Sigmoid colon (tissue), 7 donors: Measurements from ENCODE around the gene IER5. TPM values are rescaled to one million over a fixed set of nuclear protein-coding genes. Genes with fewer than 3 reads are reported as not detected.
"Not testable (repeated sequence)": the region's sequence is repeated elsewhere in the genome, so short reads cannot be mapped to it uniquely, and the experiment has no call there.

Experiments
- DNase-seq: peaks from one replicate; pipeline ENCODE4 v3.0.0-alpha.2; 2019
- H3K27ac ChIP-seq, 4 donors: fragments of 200-600 bp; sonication (generic); one replicate each; pipeline ENCODE4 v1.5.1; 2016 to 2019; ENCODE audit warnings: mild to moderate bottlenecking in 1 of 4
- H3K27me3 ChIP-seq, 3 donors: fragments of 200-600 bp; sonication (generic); one replicate each; pipeline ENCODE4 v1.5.1; 2019; ENCODE audit warnings: mild to moderate bottlenecking in 1 of 3
- H3K36me3 ChIP-seq, 4 donors: fragments of 200-600 bp; sonication (generic); one replicate each; pipeline ENCODE4 v1.5.1; 2016 to 2019
- H3K4me1 ChIP-seq, 4 donors: fragments of 200-600 bp; sonication (generic); one replicate each; pipeline ENCODE4 v1.5.1; 2017 to 2019
- H3K4me3 ChIP-seq, 4 donors: fragments of 200-600 bp; sonication (generic); one replicate each; pipeline ENCODE4 v1.5.1; 2017 to 2019; ENCODE audit warnings: mild to moderate bottlenecking in 2 of 4, moderate library complexity in 1 of 4
- H3K9me3 ChIP-seq, 4 donors: fragments of 200-600 bp in 3 of 4; sonication (generic) in 3 of 4; one replicate each; pipeline versions ENCODE4 v1.5.1 to v1.6.1; 2013 to 2019
- EP300 ChIP-seq, 4 donors: sonication (generic); formaldehyde crosslinking; IDR thresholded peaks; one replicate each; pipeline ENCODE4 v1.6.1; 2017; ENCODE audit warnings: antibody characterized with exemption in 4 of 4
- POLR2A ChIP-seq, 2 donors: fragments of 450-650 bp; IDR thresholded peaks; one replicate each; pipeline ENCODE4 v1.6.1; 2016; ENCODE audit warnings: antibody characterized with exemption in 2 of 2, mild to moderate bottlenecking in 2 of 2, moderate library complexity in 2 of 2
- POLR2AphosphoS5 ChIP-seq, 4 donors: sonication (generic); formaldehyde crosslinking; IDR thresholded peaks; one replicate each; pipeline ENCODE4 v1.6.1; 2017; ENCODE audit warnings: antibody characterized with exemption in 4 of 4
- WGBS, 2 donors: extraction: QIAGEN DNeasy Blood & Tissue Kit; methylation state at CpG; one replicate each; pipeline ENCODE4 v1.1.7; 2013; 5-methylcytosine and 5-hydroxymethylcytosine counted together
- intact Hi-C: fragments of 100-400 bp; cut with DNase I; formaldehyde crosslinking; loops from one replicate; pipeline ENCODE4 v1.15.1; 2023
- polyA plus RNA-seq, 3 donors: library from polyadenylated mRNA; stranded (reverse); fragments of 200-250 nt; gene quantifications; one replicate each; pipeline ENCODE4 v1.2.3, GENCODE V29; 2013
- total RNA-seq, 4 donors: library from RNA; depleted of rRNA; stranded (reverse); fragments of >200 nt; gene quantifications; one replicate each; pipeline ENCODE4 v1.1.0, GENCODE V29; 2016
- TF ChIP-seq, protein P1 (sequence below), 4 experiments: fragments of 450-650 bp in 3 of 4; fragments of 200-600 bp in 1 of 4; IDR thresholded peaks; one replicate each; pipeline ENCODE4 v1.5.1; 2016 to 2019; ENCODE audit warnings: antibody characterized with exemption in 4 of 4, mild to moderate bottlenecking in 3 of 4, moderate library complexity in 2 of 4
- donor health status: healthy with polysubstance abuse.
- donor health status: Bipolar disorder and iron deficiency.
- donor health status: healthy.

Gene IER5
- total RNA-seq (10 to 100 TPM in 1 of 4 donors, 1 to 10 TPM in 3; 7.7 to 11.5 (median 8.5) TPM), polyA plus RNA-seq (10 to 100 TPM in 2 of 3 donors, 1 to 10 TPM in 1; 9.6 to 11.7 (median 10.9) TPM)

DNA sequence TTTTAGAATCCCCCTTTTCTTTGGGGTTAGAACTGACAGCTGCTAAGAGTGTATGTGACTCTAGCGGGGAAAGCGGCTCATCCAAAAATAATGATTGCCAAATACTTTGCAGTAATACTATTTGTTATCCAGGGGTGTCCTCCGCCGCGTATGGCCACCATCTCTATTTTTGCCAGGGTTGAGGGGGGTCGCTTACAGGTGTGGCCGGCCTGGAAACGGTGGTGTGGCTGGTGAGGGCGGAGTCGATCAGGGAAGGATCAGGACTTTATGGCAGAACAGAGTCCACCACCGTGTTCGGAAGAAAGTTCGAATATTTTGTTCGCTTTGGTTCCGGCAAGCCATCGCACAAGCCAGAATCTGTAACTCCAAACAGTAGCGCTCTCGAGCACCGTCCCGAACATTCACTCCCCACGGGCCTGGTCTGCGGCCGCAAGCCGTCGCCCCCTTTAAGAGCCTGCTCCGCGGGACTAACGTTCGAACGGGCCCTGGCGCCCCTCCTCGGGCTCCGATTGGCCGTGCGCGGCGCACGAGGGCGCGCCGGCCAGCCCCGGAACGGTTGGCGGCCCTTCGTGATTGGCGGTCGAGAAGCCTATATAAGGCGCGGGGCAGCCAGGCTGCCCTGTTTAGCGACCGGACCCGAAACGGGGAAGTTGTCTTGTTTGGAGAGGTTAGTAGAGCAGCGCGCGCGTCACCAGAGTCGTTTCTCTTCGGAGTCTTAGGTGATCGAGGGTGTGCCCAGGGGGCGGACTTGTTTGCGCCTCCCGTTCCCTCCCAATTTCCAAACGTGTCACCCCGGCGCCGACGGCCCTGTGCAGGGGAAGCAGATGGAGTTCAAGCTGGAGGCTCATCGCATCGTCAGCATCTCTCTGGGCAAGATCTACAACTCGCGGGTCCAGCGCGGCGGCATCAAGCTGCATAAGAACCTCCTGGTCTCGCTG lies at the start of gene IER5:
TSS of gene IER5 (plus strand) at position 622 of the 938 bp plus-strand sequence. CDS start at position 825, 203 bp downstream.
- H3K4me3 ChIP-seq, result peak within 1 kb of the TSS; percentile 65 to 97 (median 84)
- H3K27me3 ChIP-seq, result no peaks in the 10 kb centered on the region
- H3K4me1 ChIP-seq, result peaks cover 0 to 38% (median 34%) of the 10 kb centered on the region in 4 donors
- WGBS, 2 donors, result 3 to 5% methylated on average over 76 of the region's 76 CpGs
- no peaks in the 10 kb centered on the region for H3K9me3 ChIP-seq
- peak; percentile 98 for DNase-seq
- TF ChIP-seq EP300 (IDR thresholded peaks at IDR 0.05) (no peak), POLR2A (IDR thresholded peaks at IDR 0.05) (peak; percentile 100), POLR2AphosphoS5 (IDR thresholded peaks at IDR 0.05) (peak; percentile 100)
- H3K27ac ChIP-seq, result peak within 1 kb of the TSS; percentile 90 to 99 (median 95)
- intact Hi-C loops, result loop anchor here (2.0 to 5.0 kb wide), 4 partner anchors 54 to 176 kb away; partner anchors contain the start of genes KIAA1614, MR1 and STX6
- H3K36me3 ChIP-seq, result no peaks in the 10 kb centered on the region

- peak overlapping the region in 1 of 4 donors; percentile 11 for H3K27ac ChIP-seq
- no peak for DNase-seq
- 47 to 77% methylated on average over 3 of the region's 3 CpGs for WGBS, 2 donors
- no peaks in the 10 kb centered on the region for H3K27me3 ChIP-seq
- H3K36me3 ChIP-seq, result peaks cover 0 to 5% (median 0%) of the 10 kb centered on the region in 4 donors
- no peak for TF ChIP-seq EP300 (IDR thresholded peaks at IDR 0.05)
- TF ChIP-seq, protein P1, sequence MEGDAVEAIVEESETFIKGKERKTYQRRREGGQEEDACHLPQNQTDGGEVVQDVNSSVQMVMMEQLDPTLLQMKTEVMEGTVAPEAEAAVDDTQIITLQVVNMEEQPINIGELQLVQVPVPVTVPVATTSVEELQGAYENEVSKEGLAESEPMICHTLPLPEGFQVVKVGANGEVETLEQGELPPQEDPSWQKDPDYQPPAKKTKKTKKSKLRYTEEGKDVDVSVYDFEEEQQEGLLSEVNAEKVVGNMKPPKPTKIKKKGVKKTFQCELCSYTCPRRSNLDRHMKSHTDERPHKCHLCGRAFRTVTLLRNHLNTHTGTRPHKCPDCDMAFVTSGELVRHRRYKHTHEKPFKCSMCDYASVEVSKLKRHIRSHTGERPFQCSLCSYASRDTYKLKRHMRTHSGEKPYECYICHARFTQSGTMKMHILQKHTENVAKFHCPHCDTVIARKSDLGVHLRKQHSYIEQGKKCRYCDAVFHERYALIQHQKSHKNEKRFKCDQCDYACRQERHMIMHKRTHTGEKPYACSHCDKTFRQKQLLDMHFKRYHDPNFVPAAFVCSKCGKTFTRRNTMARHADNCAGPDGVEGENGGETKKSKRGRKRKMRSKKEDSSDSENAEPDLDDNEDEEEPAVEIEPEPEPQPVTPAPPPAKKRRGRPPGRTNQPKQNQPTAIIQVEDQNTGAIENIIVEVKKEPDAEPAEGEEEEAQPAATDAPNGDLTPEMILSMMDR (IDR thresholded peaks at IDR 0.05), result no peak
- H3K9me3 ChIP-seq, result no peaks in the 10 kb centered on the region
- H3K4me1 ChIP-seq, result peaks cover 0 to 50% (median 12%) of the 10 kb centered on the region in 4 donors
- no peak overlapping the region for H3K4me3 ChIP-seq
- intact Hi-C loops, result no loop called here
Observed at GRCh38 chr1:181040284-181040865, 48.1 kb upstream of the IER5 start.

DNA sequence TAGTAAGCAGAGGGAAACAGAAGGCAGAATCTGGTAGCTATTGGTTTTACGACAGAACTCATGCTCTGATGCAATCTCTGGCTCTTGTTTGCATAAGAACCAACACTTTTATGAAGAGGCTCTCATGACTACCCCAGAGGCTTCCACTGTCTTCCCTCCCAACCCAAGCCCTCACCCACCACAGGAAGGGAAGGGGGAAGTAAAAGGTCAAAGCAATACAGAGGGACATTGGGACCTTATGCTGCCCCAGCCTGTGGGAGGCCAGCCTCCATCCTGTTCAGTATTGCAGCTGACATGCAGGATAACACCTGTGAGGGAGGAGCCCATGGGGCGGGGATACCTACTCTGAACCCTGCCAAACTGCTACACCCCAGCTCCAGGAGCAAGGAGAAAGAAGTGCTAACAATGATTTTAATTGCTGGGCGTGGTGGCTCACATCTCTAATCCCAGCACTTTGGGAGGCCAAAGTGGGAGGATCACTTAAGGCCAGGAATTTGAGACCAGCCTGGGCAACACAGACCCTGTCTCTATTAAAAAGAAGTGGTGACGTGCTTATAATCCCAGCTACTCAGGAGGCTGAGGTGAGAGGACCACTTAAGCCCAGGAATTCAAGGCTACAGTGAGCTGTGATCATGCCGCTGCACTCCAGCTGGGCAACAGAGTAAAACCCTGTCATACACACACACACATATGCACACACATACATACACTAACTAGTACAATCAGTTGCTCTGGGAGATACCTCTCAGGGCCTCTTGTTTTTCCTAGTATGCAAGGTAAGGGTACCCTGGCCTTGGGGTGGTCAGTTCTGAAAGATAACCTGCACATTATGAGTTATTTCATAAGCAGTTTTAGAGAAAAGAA lies 45.2 kb upstream of the IER5 start:
- Histone ChIP-seq H3K27me3 (no peaks in the 10 kb centered on the region), H3K4me1 (peaks cover 0 to 28% (median 5%) of the 10 kb centered on the region in 4 donors), H3K27ac (no peak overlapping the region), H3K36me3 (peaks cover 0 to 5% (median 0%) of the 10 kb centered on the region in 4 donors), H3K9me3 (no peaks in the 10 kb centered on the region), H3K4me3 (no peak overlapping the region)
- DNase-seq, result no peak
- TF ChIP-seq POLR2AphosphoS5 (IDR thresholded peaks at IDR 0.05), result no peak
- intact Hi-C loops, result no loop called here
- WGBS, 2 donors, result 11 to 59% methylated on average over 5 of the region's 5 CpGs

- TF ChIP-seq EP300 (IDR thresholded peaks at IDR 0.05) (no peak), POLR2A (IDR thresholded peaks at IDR 0.05) (no peak), POLR2AphosphoS5 (IDR thresholded peaks at IDR 0.05) (no peak)
- TF ChIP-seq, protein P1 (IDR thresholded peaks at IDR 0.05), result no peak
- H3K9me3 ChIP-seq, result no peaks in the 10 kb centered on the region
- H3K27me3 ChIP-seq, result no peaks in the 10 kb centered on the region
- H3K27ac ChIP-seq, result no peak overlapping the region
- intact Hi-C loops, result no loop called here
- no peak overlapping the region for H3K4me3 ChIP-seq
- H3K36me3 ChIP-seq, result no peaks in the 10 kb centered on the region
- WGBS, 2 donors, result 62 to 67% methylated on average over 5 of the region's 5 CpGs
- H3K4me1 ChIP-seq, result peaks cover 0 to 24% (median 5%) of the 10 kb centered on the region in 4 donors
- no peak for DNase-seq
Observed at GRCh38 chr1:181044449-181044966, 44.0 kb upstream of the IER5 start.

DNA sequence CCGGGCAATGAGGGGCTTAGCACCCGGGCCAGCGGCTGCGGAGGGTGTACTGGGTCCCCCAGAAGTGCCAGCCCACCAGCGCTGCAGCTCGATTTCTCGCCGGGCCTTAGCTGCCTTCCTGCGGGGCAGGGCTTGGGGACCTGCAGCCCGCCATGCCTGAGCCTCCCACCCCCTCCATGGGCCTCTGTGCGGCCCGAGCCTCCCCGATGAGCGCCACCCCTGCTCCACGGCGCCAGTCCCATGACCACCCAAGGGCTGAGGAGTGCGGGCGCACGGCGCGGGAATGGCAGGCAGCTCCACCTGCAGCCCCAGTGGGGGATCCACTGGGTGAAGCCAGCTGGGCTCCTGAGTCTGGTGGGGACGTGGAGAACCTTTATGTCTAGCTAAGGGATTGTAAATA lies 42.6 kb upstream of the IER5 start:
- H3K4me1 ChIP-seq, result peaks cover 0 to 19% (median 4%) of the 10 kb centered on the region in 4 donors
- WGBS, 2 donors, result 98% methylated on average over 22 of the region's 22 CpGs
- DNase-seq, H3K4me3 ChIP-seq, H3K36me3 ChIP-seq, intact Hi-C loops, H3K27ac ChIP-seq, H3K27me3 ChIP-seq, H3K9me3 ChIP-seq: not testable (repeated sequence)
